OCI-LY1 (cell line): ENCODE data around the gene MED15.

Experiments
- CTCF ChIP-seq: fragments of 200-600 bp; sonication (generic), shearing (Covaris generic); IDR thresholded peaks from 2 replicates; pipeline ENCODE4 v1.5.1; 2017; ENCODE audit warnings: mild to moderate bottlenecking, antibody characterized with exemption, low read length, moderate library complexity, mixed read lengths
- EZH2 ChIP-seq: fragments of 200-600 bp; sonication (generic), shearing (Covaris generic); IDR thresholded peaks from 2 replicates; pipeline ENCODE4 v1.8.0; 2017; ENCODE audit warnings: borderline replicate concordance, mixed run types, mild to moderate bottlenecking, antibody characterized with exemption, low read length, moderate library complexity, mixed read lengths

GRCh38 chr22:20545681-20546521, 38.5 kb downstream of the MED15 start:
- TF ChIP-seq CTCF (no peak), EZH2 (no peak)
